CD4-positive, alpha-beta T cell treated with Interleukin-2 at 100 ng/mL for 4 hours (primary cell): Measurements from ENCODE around the gene LIMA1.
"Not testable (repeated sequence)": the region's sequence is repeated elsewhere in the genome, so short reads cannot be mapped to it uniquely, and the experiment has no call there.

Experiments
- DNase-seq: peaks from one replicate; pipeline ENCODE4 v3.0.0-alpha.2; 2020; ENCODE audit warnings: low spot score

Gene LIMA1

GRCh38 chr12:50185970-50186663 lies 97.2 kb downstream of the LIMA1 start:
- no peak for DNase-seq

- DNase-seq, result no peak
Measured at GRCh38 chr12:50185301-50185895, 97.9 kb downstream of the LIMA1 start.

GRCh38 chr12:50184261-50184660 lies 99.1 kb downstream of the LIMA1 start:
- no peak for DNase-seq

GRCh38 chr12:50182461-50182860 lies 100.9 kb downstream of the LIMA1 start:
- DNase-seq, result no peak

- no peak for DNase-seq
Measured at GRCh38 chr12:50181691-50182090, 101.6 kb downstream of the LIMA1 start.

GRCh38 chr12:50175716-50176026 lies 107.6 kb downstream of the LIMA1 start:
- no peak for DNase-seq

GRCh38 chr12:50174971-50175715 lies 108.2 kb downstream of the LIMA1 start:
- DNase-seq, result peak; percentile 62

GRCh38 chr12:50167049-50167828 lies 116.1 kb downstream of the LIMA1 start, which contains the start of gene CERS5:
Gene CERS5, minus strand, starts transcription at chr12:50167369. Its CDS starts 72 bp downstream, at chr12:50167297.
- peak; percentile 97 for DNase-seq

GRCh38 chr12:50166799-50167048 lies 116.6 kb downstream of the LIMA1 start:
- DNase-seq, result no peak

GRCh38 chr12:50164963-50165362 lies 118.4 kb downstream of the LIMA1 start:
- no peak for DNase-seq

GRCh38 chr12:50162230-50162629 lies 121.1 kb downstream of the LIMA1 start:
- no peak for DNase-seq

GRCh38 chr12:50160643-50161042 lies 122.7 kb downstream of the LIMA1 start:
- no peak for DNase-seq

GRCh38 chr12:50157259-50157658 lies 126.1 kb downstream of the LIMA1 start:
- DNase-seq, result no peak

- DNase-seq, result no peak
Measured at GRCh38 chr12:50156641-50157040, 126.7 kb downstream of the LIMA1 start.

GRCh38 chr12:50154947-50155346 lies 128.4 kb downstream of the LIMA1 start:
- not testable (repeated sequence) for DNase-seq

GRCh38 chr12:50151047-50151687 lies 132.2 kb downstream of the LIMA1 start:
- DNase-seq, result no peak

GRCh38 chr12:50149311-50149710 lies 134.0 kb downstream of the LIMA1 start:
- no peak for DNase-seq

- not testable (repeated sequence) for DNase-seq
Measured at GRCh38 chr12:50148011-50148410, 135.3 kb downstream of the LIMA1 start.

- DNase-seq, result no peak
Measured at GRCh38 chr12:50147281-50147680, 136.0 kb downstream of the LIMA1 start.

- DNase-seq, result no peak
Measured at GRCh38 chr12:50145439-50145838, 137.9 kb downstream of the LIMA1 start.

GRCh38 chr12:50142993-50143392 lies 140.3 kb downstream of the LIMA1 start:
- DNase-seq, result no peak

- peak; percentile 66 for DNase-seq
Measured at GRCh38 chr12:50132505-50133135, 150.7 kb downstream of the LIMA1 start.
